Upper lobe of left lung (tissue), 6 donors: ENCODE measurements around the gene RETN. TPM values are rescaled to one million over a fixed set of nuclear protein-coding genes. Genes with fewer than 3 reads are reported as not detected.

Source experiments
- ATAC-seq, 2 donors: fragments of 200-7000 bp; cut with Tn5 transposase; one replicate each; pipeline ENCODE4 v1.9.1; 2022; ENCODE audit warnings: mild to moderate bottlenecking in 2 of 2, moderate library complexity in 2 of 2; ENCODE audit not compliant: low FRiP score in 2 of 2
- DNase-seq, 2 donors: peaks; one replicate each; pipeline ENCODE4 v3.0.0-alpha.2; 2019 to 2020
- H3K27ac ChIP-seq, 4 donors: fragments of 200-600 bp; sonication (generic); one replicate each; pipeline ENCODE4 v1.5.1; 2016 to 2019
- H3K27me3 ChIP-seq, 4 donors: fragments of 200-600 bp; sonication (generic); one replicate each; pipeline ENCODE4 v1.5.1; 2017 to 2019
- H3K36me3 ChIP-seq, 4 donors: fragments of 200-600 bp; sonication (generic); one replicate each; pipeline ENCODE4 v1.5.1; 2016 to 2019
- H3K4me1 ChIP-seq, 4 donors: fragments of 200-600 bp; sonication (generic); one replicate each; pipeline ENCODE4 v1.5.1; 2018 to 2019
- H3K4me3 ChIP-seq, 4 donors: fragments of 200-600 bp; sonication (generic); one replicate each; pipeline ENCODE4 v1.5.1; 2017 to 2019; ENCODE audit warnings: mild to moderate bottlenecking in 2 of 4, moderate library complexity in 1 of 4
- H3K9me3 ChIP-seq, 4 donors: fragments of 200-600 bp; sonication (generic); one replicate each; pipeline ENCODE4 v1.5.1; 2018 to 2019
- CTCF ChIP-seq, 6 experiments: fragments of 450-650 bp in 4 of 6; fragments of 200-600 bp in 2 of 6; sonication (generic) in 2 of 6; IDR thresholded peaks; one replicate each; pipeline ENCODE4 v1.5.1; 2016 to 2019; ENCODE audit warnings: antibody characterized with exemption in 6 of 6
- EP300 ChIP-seq, 4 donors: sonication (generic); formaldehyde crosslinking; IDR thresholded peaks; one replicate each; pipeline ENCODE4 v1.5.1; 2017; ENCODE audit warnings: antibody characterized with exemption in 4 of 4, control low read depth in 2 of 4
- POLR2A ChIP-seq, 4 donors: fragments of 450-650 bp; IDR thresholded peaks; one replicate each; pipeline ENCODE4 v1.5.1; 2016 to 2017; ENCODE audit warnings: antibody characterized with exemption in 4 of 4, mild to moderate bottlenecking in 2 of 4
- POLR2AphosphoS5 ChIP-seq, 2 donors: sonication (generic); formaldehyde crosslinking; IDR thresholded peaks; one replicate each; pipeline ENCODE4 v1.5.1; 2017; ENCODE audit warnings: antibody characterized with exemption in 2 of 2
- WGBS, 2 donors: methylation state at CpG; one replicate each; pipeline ENCODE4 v1.1.5; 2017 to 2018; 5-methylcytosine and 5-hydroxymethylcytosine counted together
- total RNA-seq, 6 donors: library from RNA; depleted of rRNA in 4 of 6; stranded (reverse); fragments of >200 nt in 4 of 6; gene quantifications; one replicate each; pipeline versions ENCODE4 v1.1.0 to v1.2.1, GENCODE V29; 2016 to 2021
- donor health status: DM: no; HTN: no; CAD: no; lungs with moderate emphysema.
- donor health status: DM: no; HTN: yes; CAD: no; lungs with severe emphysema.

The RETN gene
- total RNA-seq, 6 donors from 2014 or later, result 2.5 to 59.2 (median 13.8) TPM

GRCh38 chr19:7701049-7701653 is 32.3 kb downstream of the RETN start:
- ATAC-seq, result no peak
- H3K4me3 ChIP-seq, result no peak overlapping the region
- H3K36me3 ChIP-seq, result no peaks in the 10 kb centered on the region
- TF ChIP-seq CTCF (IDR thresholded peaks at IDR 0.05) (no peak), POLR2AphosphoS5 (IDR thresholded peaks at IDR 0.05) (no peak), EP300 (IDR thresholded peaks at IDR 0.05) (no peak), POLR2A (IDR thresholded peaks at IDR 0.05) (no peak)
- WGBS, 2 donors, result 94 to 95% methylated on average over 4 to 12 of the region's 12 CpGs
- peaks cover 0 to 10% (median 5%) of the 10 kb centered on the region in 4 donors for H3K4me1 ChIP-seq
- H3K27me3 ChIP-seq, result peaks cover 0 to 7% (median 2%) of the 10 kb centered on the region in 4 donors
- DNase-seq, result peak in 1 of 2 donors; percentile 32
- no peak overlapping the region for H3K27ac ChIP-seq
- H3K9me3 ChIP-seq, result no peaks in the 10 kb centered on the region

GRCh38 chr19:7701654-7702457 is 33.0 kb downstream of the RETN start, which contains the start of gene FCER2:
Gene FCER2 (minus strand): TSS chr19:7702131. CDS start chr19:7699760, 2,371 bp downstream.
- WGBS, 2 donors, result 62 to 63% methylated on average over 19 to 20 of the region's 20 CpGs
- Histone ChIP-seq H3K4me1 (peaks cover 0 to 13% (median 10%) of the 10 kb centered on the region in 4 donors), H3K36me3 (no peaks in the 10 kb centered on the region), H3K27ac (no peak within 1 kb of the TSS), H3K4me3 (no peak within 1 kb of the TSS), H3K27me3 (peaks cover 0 to 7% (median 2%) of the 10 kb centered on the region in 4 donors), H3K9me3 (no peaks in the 10 kb centered on the region)
- ATAC-seq, result no peak
- no peak for TF ChIP-seq EP300 (IDR thresholded peaks at IDR 0.05)
- no peak for TF ChIP-seq CTCF (IDR thresholded peaks at IDR 0.05)
- no peak for TF ChIP-seq POLR2A (IDR thresholded peaks at IDR 0.05)
- no peak for TF ChIP-seq POLR2AphosphoS5 (IDR thresholded peaks at IDR 0.05)
- no peak for DNase-seq

DNA sequence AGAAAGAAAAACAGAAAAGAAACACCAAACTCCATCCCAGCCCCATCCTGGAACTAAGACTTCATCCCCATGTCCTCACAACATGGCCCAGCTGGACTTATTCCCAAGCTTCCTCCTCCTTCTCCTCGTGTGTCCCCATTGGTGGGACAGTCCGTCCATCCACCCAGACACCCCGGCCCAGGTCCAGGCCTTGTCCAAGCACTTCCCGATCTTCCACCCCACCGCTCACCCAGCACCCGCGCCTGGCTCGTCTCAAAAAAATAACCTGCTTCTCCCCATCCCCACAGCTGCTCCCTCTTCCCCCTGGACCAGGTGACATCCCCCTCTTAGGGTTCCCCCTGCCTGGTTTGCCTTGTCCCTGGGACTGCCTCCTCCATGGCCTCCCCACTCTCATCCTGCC is 34.5 kb downstream of the RETN start:
- ATAC-seq, result no peak
- H3K4me3 ChIP-seq, result no peak overlapping the region
- no peak overlapping the region for H3K27ac ChIP-seq
- peaks cover 0 to 4% (median 0%) of the 10 kb centered on the region in 4 donors for H3K27me3 ChIP-seq
- peak in 1 of 2 donors; percentile 36 for DNase-seq
- WGBS, 2 donors, result 77 to 80% methylated on average over 8 of the region's 8 CpGs
- no peaks in the 10 kb centered on the region for H3K9me3 ChIP-seq
- H3K36me3 ChIP-seq, result no peaks in the 10 kb centered on the region
- H3K4me1 ChIP-seq, result peaks cover 4 to 21% (median 19%) of the 10 kb centered on the region in 4 donors
- TF ChIP-seq EP300 (IDR thresholded peaks at IDR 0.05), result no peak
- no peak for TF ChIP-seq POLR2AphosphoS5 (IDR thresholded peaks at IDR 0.05)
- no peak for TF ChIP-seq POLR2A (IDR thresholded peaks at IDR 0.05)
- TF ChIP-seq CTCF (IDR thresholded peaks at IDR 0.05), result no peak

DNA sequence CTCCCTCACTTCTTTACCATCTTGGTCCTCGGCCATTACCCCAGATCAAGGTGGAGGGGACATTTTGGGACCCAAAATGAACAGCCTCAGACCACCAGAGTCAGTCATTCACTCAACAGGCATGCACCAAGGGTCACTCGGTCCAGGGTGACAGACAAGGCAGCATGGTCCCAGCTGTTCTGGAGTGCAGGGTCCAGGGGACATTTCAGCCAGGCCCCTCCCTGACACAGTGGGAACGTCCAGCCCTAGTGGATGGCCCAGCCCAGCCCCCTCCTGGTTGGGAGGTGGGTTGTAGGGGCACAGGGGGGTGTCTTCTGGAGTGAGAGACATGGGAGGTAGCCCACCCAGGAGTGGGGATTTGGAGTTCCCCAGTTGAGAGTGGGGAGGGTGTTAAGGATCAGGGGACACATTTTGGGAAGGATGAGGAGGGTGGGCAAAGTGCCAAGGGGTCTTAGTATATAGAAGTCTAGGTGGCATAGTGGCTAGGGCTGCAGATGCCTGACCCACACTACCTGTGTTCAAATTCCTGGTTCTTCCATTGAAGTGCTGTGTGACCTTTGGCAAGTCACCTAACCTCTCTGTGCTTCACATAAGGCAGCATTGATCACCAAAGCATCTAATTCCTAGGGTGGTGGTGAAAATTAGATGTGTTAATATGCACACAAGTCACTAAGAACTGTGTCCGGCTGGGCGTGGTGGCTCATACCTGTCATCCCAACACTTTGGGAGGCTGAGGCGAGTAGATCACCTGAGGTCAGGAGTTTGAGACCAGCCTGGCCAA is 35.6 kb downstream of the RETN start:
- Histone ChIP-seq H3K36me3 (no peaks in the 10 kb centered on the region), H3K27me3 (no peaks in the 10 kb centered on the region), H3K4me1 (peaks cover 4 to 21% (median 19%) of the 10 kb centered on the region in 4 donors), H3K9me3 (no peaks in the 10 kb centered on the region), H3K4me3 (no peak overlapping the region), H3K27ac (no peak overlapping the region)
- 82 to 87% methylated on average over 6 of the region's 6 CpGs for WGBS, 2 donors
- ATAC-seq, result no peak
- TF ChIP-seq EP300 (IDR thresholded peaks at IDR 0.05) (no peak), POLR2AphosphoS5 (IDR thresholded peaks at IDR 0.05) (no peak)
- DNase-seq, result no peak
